ENCODE data around the gene IDH3G.

IDH3G gene

GRCh38 chrX:153816831-153817690, 22.9 kb upstream of the IDH3G start:
- no peak for DNase-seq (ENCODE audit: low read depth)

GRCh38 chrX:153814591-153815315, 20.6 kb upstream of the IDH3G start:
- no peak for DNase-seq (ENCODE audit: low read depth)

DNA sequence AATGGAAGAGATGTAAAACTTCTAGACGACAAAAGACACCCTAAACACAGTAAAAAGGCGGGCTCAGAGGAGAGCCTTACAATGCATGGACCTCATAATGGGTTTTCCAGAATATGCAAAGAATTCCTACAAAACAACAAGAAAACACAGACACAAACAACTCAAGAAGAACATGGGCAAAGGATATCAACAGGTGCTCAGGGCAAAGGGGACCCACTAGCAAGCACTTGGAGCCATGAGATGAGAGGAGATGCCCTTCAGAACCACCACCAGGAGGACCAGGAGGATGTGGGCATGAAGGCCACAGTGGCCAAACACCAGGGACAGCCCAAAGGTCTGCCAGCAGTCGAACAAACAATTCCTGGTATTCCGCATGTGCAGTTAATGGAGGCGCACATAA, 19.0 kb upstream of the IDH3G start:
- no peak for DNase-seq (ENCODE audit: low read depth)

DNA sequence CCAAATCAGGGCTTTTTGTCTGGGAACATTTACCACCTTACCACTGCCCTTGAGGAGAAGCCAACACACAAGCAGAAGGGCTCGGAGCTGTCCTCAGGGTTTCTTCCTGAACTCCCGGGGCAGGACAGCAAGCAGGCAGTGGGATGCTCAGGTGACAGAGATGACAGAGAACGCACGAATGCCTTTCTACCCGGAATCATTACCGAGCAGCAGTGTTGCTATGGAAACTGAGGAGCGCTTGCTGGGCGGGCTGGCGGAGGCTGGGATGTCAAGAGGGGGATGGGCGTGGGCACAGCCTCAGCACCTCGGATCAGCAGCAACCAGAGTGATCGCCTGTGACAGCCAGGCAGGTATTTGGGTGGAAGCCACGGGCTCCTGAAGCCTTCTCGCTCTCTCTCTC, 18.0 kb upstream of the IDH3G start:
- DNase-seq (ENCODE audit: low read depth): no peak

DNA sequence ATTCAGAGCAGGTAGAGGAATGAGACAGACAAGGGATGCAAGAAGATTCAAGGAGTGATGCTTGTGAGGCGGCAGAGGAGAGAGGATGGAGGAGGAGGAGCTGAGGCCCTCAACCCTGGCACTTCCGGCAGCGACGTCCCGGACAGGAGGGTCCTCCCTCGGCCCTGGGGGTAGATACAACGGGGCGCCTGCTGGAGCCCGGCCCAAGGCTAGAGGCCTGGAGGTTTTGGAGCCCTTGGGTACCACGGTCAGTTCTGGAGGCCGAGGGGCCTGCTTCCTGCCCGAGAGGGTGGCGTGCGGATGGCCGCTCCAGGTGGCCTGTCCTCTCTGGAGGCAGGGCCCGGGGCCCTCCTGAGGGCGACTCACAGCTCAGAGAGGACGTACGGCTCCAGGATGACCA, 13.8 kb upstream of the IDH3G start:
- DNase-seq (ENCODE audit: low read depth): no peak

DNA sequence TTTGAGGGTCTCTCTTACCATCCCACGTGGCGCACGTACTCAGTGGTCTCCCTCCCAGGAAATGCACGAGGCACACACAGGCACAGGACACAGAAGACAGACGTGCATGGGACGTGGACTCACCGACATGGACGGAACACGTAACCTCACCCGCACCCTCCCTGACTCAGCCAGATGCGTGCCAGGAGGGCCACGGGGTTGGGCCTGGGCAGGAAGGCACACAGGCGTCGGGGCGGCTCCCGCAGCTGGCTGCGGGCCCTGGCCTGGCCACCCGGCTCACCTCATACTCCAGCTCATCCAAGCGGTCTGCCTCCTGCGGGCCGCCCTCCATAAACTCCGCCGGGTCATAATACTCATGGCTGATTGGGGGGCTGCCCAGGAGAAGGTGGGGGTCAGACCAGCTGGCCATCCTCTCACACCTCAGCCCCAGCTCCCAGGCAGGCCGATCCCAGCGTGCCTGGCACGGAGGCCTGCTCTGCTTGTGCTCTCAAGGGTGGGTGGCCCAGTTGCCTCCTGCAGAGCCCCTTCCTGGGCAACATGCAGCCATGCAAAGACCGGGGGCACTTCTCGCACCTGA, 12.9 kb upstream of the IDH3G start:
- no peak for DNase-seq (ENCODE audit: low read depth)

DNA sequence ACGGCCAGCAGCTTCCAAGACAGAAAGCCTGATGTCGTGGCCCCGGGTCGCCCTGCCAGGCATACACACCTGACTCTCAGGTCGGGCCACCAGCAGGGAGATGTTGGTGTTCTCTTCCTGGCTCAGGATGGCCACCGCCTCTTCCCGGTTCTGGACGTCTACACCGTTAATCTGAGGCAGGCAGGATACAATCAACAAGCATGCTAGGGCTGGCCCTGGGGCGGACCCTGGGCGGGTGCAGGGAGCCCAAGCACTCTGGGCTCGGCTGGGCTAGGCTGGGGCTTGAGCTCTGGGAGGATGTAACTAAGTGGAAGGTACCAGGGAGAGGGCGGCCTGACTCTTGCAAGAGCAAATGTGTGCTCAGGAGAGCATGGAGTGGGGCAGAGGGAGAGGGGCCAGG, 11.3 kb upstream of the IDH3G start:
- no peak for DNase-seq (ENCODE audit: low read depth)

DNA sequence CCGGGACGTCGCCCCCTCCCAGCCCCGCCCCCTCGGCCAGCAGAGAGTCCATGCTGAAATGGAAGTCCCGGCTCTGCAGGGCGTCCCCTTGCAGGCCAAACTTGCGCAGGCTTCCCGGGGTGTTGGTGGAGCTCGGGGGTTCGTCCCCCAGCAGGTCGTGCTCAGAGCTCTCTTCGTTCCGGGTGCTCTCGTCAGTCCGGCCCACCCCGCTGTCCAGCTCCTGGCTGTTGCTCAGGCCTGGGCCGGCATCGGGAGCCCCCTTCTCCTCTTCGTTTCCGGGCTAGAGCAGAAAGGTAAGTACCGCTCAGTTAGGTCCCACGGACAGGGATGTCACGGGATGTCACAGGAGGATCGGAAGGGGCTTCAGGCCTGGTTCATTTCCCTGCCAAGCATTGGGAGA, 10.4 kb upstream of the IDH3G start:
- DNase-seq (ENCODE audit: low read depth): no peak

- DNase-seq (ENCODE audit: low read depth): no peak
Measured at GRCh38 chrX:153804100-153804595, 10.0 kb upstream of the IDH3G start.

DNA sequence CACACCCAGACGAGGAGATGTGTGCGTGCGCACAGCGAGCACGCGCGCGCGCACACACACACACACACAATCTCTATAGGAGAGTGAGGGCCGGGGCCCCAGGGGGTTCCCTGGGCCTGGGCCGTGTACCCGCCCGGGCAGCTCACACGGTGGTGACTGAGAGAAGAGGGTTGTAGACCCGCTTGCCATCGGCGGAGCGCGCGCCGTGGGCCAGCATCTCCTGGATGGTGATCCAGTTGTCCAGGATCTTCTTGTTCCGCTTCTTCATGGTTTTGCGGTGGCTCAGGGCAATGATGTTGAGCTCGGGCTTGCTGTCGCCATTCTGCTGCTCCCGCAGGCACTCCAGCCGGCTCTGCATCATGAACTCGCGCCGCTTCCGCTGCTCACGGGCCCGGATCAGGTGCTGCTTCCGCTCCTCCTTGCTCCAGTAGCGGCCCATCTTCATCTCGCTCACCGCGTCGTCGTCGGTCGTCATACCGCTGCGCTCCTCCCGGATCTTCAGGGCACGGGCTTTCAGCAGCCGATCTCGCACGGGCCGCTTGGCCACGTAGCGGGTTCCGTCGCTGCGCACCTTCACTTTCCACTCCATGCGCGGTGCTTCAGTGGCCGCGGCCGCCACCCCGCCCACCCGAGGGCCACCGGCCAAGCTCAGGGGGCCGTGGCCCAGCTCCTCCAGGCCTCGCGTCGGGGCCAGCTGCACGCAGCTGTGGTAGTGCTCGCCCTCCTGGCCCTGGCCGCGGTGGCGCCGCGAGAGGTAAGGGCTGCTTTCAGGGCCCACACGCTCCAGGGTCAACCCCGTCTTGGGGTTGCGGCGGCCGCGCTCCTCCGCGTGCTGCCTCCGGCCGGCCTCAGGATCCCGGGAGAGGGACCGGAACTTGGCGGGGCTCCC, 9.3 kb upstream of the IDH3G start:
- DNase-seq (ENCODE audit: low read depth): no peak

DNA sequence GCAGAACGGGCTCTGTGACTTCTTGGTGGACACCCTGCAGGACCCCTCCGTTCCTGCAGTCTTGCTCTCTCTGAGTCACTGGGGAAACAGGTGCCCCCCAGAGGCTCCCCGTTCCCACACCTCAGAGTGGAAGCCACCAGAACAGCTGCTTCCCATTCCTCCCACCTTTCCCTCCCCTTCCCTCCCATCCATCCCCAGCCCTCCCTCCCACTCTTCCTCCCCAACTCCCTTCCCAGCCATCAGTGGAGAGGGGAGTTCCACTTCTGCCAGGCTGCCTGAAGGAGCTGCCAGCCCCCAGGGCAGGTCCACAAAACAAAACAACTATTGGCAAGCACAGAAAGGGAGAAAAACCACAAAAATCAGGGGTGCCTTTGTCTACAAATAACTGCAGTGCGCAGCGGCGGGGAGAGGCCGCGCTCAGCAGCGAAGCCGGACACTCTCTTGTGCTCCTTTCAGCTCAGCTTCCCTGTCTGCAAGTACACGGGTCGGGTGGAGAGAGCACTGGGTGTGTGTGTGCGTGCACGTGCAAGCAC, 8.4 kb upstream of the IDH3G start:
- no peak for DNase-seq (ENCODE audit: low read depth)

DNA sequence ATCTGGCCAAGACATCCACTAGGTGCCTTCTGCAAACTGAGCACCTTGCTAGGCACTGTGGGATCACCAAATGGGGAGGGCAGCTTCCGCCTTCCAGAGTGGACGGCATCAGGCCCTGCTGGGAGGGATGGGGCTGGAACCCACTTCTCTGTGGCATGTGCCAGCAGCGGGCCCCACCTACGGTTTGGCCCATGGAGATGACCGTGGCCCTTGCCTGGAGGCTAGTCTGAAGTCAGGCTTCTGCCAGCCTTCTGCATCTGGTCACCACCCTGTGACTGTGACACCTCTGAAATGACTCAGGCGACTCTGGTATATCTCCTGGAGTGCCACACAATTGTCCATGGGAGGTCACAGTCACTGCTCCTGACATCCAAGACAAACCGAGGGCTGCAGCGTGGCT, 7.5 kb upstream of the IDH3G start:
- no peak for DNase-seq (ENCODE audit: low read depth)

- DNase-seq (ENCODE audit: low read depth): no peak
Measured at GRCh38 chrX:153800746-153801145, 6.6 kb upstream of the IDH3G start.

DNA sequence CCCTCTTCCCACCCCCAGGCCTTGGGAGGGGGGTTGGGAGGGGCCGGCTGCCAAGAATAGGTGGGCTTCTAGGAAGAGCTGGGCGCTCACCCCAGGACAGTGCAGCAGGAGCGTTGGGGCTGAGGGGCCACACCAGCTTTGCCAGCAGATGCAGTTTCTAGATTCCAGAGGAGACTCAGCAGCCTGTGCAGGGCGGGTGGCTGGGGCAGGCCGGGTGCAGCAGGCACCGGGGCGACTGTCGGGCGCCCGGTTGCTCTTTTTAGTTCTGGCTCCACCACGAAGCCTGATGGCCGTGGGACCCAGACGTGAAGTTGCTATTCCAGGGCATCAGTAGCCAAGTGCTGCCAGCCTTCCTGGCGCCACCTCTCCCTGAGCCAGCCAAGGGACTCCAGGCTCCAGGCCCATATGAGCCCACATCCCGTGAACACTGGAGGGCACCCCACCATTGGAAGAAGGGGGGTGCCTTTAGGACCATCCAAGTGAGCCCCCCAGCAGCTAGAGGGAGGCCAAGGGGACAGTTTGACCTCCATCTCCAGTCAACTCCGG, 6.1 kb upstream of the IDH3G start:
- DNase-seq (ENCODE audit: low read depth): no peak

- no peak for DNase-seq (ENCODE audit: low read depth)
Measured at GRCh38 chrX:153799326-153799725, 5.2 kb upstream of the IDH3G start.

DNA sequence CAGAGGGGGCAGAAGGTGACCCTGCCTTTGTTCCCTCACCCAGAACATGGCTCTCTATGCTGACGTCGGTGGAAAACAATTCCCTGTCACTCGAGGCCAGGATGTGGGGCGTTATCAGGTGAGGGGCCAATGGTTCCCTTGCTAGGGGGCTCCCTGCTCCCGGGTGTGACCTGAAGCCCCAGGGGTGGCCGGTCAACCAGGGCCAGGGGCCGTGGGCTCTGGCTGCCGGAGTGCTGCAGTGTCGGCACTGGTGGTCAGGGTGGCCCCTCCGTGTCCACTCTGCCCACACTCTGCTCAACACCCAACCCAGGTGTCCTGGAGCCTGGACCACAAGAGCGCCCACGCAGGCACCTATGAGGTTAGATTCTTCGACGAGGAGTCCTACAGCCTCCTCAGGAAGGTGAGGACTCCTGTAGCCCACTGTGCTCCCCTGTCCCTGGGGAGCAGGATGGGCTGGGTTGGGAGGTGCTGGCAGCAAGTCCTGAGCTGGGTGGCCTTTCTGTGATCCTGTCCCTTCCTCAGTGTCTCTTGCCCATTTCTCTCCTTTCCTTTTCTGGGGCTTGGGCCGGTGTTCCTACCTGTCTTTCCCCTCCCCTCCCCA, 3.3 kb upstream of the IDH3G start:
- no peak for DNase-seq (ENCODE audit: low read depth)

- peak; percentile 6 for DNase-seq (ENCODE audit: low read depth)
Measured at GRCh38 chrX:153794897-153795816, 982 bp upstream of the IDH3G start.

DNA sequence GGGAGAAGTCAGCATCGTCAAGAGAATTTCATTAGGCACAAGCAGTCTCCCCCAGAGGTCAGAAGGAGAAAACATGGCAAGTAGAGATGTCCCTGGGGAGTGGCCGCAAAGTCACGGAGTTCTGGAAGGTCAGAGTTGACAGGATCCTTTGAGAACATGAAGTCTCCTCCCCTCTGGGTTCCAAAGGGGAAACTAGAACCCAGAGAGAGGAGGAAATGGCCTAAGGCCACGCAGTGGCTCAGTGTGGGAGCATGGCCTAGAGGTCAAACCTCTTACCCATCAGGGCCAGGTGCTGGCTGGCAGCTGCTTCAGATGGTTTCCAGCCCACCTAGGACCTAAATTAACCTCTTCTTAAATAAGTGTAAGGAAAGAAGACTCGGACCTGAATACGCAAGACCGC, 884 bp downstream of the IDH3G start:
- DNase-seq (ENCODE audit: low read depth): no peak

DNA sequence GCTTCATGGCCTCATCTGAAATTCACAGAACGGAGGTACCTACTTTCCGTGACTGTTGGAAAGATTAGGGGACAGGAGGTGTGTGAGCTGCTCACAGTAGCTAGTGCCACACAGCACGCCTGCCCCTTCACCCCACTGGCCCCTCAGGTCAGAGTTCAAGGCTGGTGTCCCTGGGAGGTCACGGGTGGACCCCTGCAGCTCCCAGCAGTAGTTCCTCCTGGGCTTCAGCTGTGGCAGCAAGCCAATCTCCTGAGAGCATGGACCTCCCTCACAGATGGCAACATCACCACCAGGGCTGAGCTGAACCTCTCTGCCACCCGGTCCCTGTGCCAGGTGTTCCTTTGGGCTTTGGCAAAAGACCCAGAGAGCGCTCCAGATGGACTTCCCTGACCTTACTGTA, 1.8 kb downstream of the IDH3G start:
- no peak for DNase-seq (ENCODE audit: low read depth)

Data from activated T-helper 9 cell treated with anti-CD3 and anti-CD28 coated beads, Interleukin-2, amount 50 U/mL, for 16 hours (primary cell).